Activated naive CD8-positive, alpha-beta T cell treated with anti-CD3 and anti-CD28 coated beads, Interleukin-2, amount 50 U/mL, for 24 hours (primary cell): ENCODE measurements around the gene THBS2.

ENCODE experiments used
- ATAC-seq: fragments of 150-1000 bp; cut with Tn5 transposase; one replicate; pipeline ENCODE4 v1.10.0; 2021
- DNase-seq: peaks from one replicate; pipeline ENCODE4 v3.0.0; 2021
- H3K27ac Mint-ChIP-seq: one replicate; pipeline ENCODE4 v1.8.0; 2021; ENCODE audit warnings: mild to moderate bottlenecking, mixed read lengths
- H3K27me3 Mint-ChIP-seq: one replicate; pipeline ENCODE4 v1.8.0; 2021; ENCODE audit warnings: mixed read lengths
- H3K36me3 Mint-ChIP-seq: one replicate; pipeline ENCODE4 v1.8.0; 2021; ENCODE audit warnings: low read depth, mixed read lengths
- H3K4me1 Mint-ChIP-seq: one replicate; pipeline ENCODE4 v1.8.0; 2021; ENCODE audit warnings: mixed read lengths
- H3K4me3 Mint-ChIP-seq: one replicate; pipeline ENCODE4 v1.8.0; 2021; ENCODE audit warnings: mild to moderate bottlenecking, moderate library complexity, mixed read lengths
- H3K9me3 Mint-ChIP-seq: one replicate; pipeline ENCODE4 v1.8.0; 2021; ENCODE audit warnings: mixed read lengths

Gene THBS2

DNA sequence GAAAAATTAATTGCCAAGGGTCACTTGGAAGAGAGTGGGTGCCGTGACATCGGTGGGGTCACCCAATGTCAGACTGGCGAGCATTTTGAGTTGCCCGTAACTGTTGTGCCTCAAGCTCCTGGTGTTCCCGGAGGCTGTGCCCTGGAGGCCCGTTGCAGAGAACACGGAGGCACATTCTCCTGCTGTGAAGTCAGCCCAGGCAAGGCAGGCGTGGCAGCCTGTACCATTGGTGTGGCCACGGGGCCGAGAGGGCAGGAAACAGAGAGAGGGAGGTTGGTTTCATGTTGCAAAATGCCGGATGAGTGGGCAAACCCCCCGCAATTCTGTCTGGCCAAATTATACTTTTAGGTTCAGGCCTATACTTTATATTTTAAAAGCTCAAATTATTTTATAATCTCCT, 81.2 kb downstream of the THBS2 start:
- no peak overlapping the region for H3K4me3 Mint-ChIP-seq
- no peaks in the 10 kb centered on the region for H3K27me3 Mint-ChIP-seq
- no peaks in the 10 kb centered on the region for H3K9me3 Mint-ChIP-seq
- no peak overlapping the region for H3K27ac Mint-ChIP-seq
- H3K36me3 Mint-ChIP-seq = no peaks in the 10 kb centered on the region
- no peaks in the 10 kb centered on the region for H3K4me1 Mint-ChIP-seq
- DNase-seq (no peak), ATAC-seq (no peak)

DNA sequence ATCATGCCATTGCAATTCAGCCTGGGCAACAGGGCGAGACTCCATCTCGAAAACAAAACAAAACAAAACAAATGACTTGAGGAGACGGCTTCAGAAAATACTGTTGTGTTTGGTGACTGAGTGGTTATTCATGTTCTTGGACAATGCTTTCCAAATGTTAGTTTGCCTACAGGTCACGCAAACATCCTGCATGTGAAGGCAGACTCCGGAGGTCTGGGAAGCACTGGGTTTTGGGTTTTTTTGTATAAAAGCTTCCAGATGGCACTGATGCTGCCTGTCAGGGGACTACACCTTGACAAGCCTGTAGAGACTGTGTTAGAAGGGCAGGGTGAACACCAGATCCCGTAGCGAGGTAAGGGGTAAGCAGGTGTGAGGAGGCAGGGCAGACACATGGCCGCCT, 81.7 kb downstream of the THBS2 start:
- Mint-ChIP-seq H3K27ac (no peak overlapping the region), H3K9me3 (no peaks in the 10 kb centered on the region), H3K4me1 (no peaks in the 10 kb centered on the region), H3K36me3 (no peaks in the 10 kb centered on the region), H3K27me3 (no peaks in the 10 kb centered on the region), H3K4me3 (no peak overlapping the region)
- DNase-seq = no peak
- ATAC-seq = no peak

DNA sequence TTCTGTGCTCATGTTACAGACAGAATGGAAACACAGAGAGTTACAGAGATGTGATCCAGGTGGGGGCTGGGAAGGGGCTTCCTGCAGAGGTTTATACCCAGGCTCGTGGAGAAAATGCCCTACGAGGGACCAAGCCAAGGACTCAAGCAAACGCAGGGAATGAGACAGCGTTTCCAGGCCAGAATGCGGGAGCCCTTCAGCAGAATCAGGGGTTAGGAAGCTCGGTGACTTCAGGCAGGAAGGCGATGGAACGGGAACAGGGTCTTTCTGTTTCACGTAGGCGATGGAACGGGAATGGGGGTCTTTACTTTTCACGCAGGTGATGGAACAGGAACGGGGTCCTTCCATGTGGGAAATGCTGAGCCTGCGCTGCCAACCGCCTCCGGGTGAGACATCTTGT, 82.6 kb downstream of the THBS2 start:
- H3K9me3 Mint-ChIP-seq = no peaks in the 10 kb centered on the region
- no peak for ATAC-seq
- H3K4me1 Mint-ChIP-seq = no peaks in the 10 kb centered on the region
- no peak for DNase-seq
- no peaks in the 10 kb centered on the region for H3K36me3 Mint-ChIP-seq
- H3K27ac Mint-ChIP-seq = no peak overlapping the region
- no peaks in the 10 kb centered on the region for H3K27me3 Mint-ChIP-seq
- no peak overlapping the region for H3K4me3 Mint-ChIP-seq

DNA sequence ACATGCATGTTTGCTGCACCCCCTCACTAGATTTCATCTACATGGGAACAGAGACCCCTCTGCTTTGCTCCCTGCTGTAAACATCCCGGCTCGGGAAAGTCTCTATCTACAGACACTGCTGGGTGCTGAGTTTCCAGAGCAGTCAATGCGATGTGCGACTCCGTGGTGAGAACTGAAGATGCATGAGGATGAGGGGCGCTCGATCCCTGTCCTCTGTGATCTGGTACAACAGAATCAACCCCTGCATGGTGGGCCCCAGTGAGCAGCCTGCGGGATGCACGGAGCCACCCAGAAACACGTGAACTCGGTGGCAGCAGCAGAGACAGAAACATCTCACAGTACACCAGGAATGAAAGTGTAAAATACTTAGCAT, 83.1 kb downstream of the THBS2 start:
- no peak for DNase-seq
- no peaks in the 10 kb centered on the region for H3K4me1 Mint-ChIP-seq
- no peak overlapping the region for H3K27ac Mint-ChIP-seq
- H3K4me3 Mint-ChIP-seq = no peak overlapping the region
- no peaks in the 10 kb centered on the region for H3K36me3 Mint-ChIP-seq
- ATAC-seq = no peak
- H3K27me3 Mint-ChIP-seq = no peaks in the 10 kb centered on the region
- H3K9me3 Mint-ChIP-seq = no peaks in the 10 kb centered on the region

DNA sequence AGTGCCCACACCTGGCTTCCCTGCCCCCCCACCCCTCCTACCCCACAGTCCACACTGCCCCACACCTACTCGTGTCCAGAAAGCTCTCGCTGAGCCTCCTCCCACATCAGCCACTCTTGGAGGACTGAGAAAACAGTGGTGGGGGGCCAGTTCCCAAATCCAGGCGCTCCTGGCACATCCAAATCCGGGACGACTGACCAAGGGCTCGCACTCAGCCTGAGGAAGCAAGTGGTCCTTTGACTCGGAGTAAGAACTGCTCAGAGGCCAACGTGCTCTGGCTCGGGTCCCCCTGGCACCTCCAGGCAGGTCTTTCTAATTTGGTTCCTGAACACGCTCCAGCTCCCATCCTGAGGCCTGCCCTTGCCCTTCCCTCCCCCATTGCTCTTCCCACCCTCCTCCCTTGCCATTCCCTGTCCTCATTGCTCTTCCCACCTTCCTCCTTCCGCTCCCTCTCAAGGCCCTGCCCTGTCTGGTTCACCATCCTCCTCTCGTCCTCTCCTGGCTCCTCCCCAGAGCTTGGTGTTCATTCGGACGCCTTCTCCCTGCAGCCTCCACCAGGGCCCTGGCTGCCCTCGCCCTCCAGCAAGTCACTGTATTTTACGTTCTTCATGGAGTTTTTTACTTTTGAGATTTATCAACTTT, 83.6 kb downstream of the THBS2 start:
- H3K36me3 Mint-ChIP-seq = no peaks in the 10 kb centered on the region
- no peak overlapping the region for H3K27ac Mint-ChIP-seq
- no peaks in the 10 kb centered on the region for H3K27me3 Mint-ChIP-seq
- ATAC-seq = no peak
- no peaks in the 10 kb centered on the region for H3K9me3 Mint-ChIP-seq
- no peaks in the 10 kb centered on the region for H3K4me1 Mint-ChIP-seq
- no peak for DNase-seq
- H3K4me3 Mint-ChIP-seq = no peak overlapping the region

DNA sequence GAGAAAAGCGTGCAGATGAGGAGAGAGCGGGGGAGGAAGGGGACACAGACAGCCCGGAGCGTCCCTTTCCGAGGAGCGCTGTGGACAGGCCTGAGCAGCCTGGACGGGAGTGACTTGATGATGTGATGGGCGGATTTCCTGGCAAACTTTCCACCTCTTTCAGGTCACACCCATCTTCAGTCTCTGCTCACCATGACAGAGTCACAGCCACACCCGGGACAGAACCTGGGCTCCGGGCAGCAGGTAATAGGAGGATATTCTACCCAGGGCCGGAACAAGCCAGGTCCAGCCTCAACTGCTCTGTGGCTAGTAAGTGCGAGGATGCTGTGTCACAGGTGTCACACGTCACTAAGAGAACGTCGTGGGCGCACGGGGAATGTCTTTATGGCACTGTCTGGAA, 84.3 kb downstream of the THBS2 start:
- no peak overlapping the region for H3K4me3 Mint-ChIP-seq
- DNase-seq (no peak), ATAC-seq (no peak)
- no peak overlapping the region for H3K27ac Mint-ChIP-seq
- H3K36me3 Mint-ChIP-seq = no peaks in the 10 kb centered on the region
- no peaks in the 10 kb centered on the region for H3K9me3 Mint-ChIP-seq
- no peaks in the 10 kb centered on the region for H3K4me1 Mint-ChIP-seq
- H3K27me3 Mint-ChIP-seq = no peaks in the 10 kb centered on the region

DNA sequence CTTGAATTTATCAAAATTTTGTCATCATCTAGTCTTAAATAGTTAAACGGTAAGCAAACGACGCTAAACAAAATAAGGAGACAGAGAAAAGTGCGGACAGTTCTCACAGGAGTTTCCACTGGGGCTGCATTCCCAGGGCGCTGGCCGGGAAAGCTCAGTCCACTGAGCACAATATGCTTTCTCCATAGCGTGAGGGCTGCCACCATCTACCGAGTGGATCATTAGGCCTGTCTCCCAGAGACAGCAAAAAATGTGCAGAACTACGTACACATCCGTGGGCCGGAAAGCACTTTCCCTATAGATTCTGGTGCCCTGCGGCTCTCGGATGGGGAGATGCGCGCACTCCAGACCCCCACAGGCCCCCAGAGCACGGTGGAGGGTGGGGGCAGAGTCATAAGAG, 84.9 kb downstream of the THBS2 start:
- DNase-seq = no peak
- no peaks in the 10 kb centered on the region for H3K36me3 Mint-ChIP-seq
- H3K27ac Mint-ChIP-seq = no peak overlapping the region
- no peak overlapping the region for H3K4me3 Mint-ChIP-seq
- no peaks in the 10 kb centered on the region for H3K4me1 Mint-ChIP-seq
- no peak for ATAC-seq
- no peaks in the 10 kb centered on the region for H3K9me3 Mint-ChIP-seq
- no peaks in the 10 kb centered on the region for H3K27me3 Mint-ChIP-seq

DNA sequence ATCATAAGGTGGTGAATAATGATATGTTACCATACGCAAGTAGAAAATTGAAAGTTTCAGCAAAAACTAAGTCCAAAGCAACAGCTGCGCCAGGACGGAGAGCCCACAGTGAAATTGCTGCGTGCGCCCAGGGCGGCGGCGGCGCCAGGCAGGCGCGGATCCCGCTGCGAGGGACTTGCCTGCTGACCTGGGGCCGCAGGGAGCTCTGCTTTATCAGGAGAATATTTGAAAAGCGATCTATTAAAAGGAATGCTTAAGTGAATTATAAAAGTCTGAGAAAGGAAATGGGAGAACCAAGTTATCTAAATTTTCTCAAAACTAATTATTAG, 85.4 kb downstream of the THBS2 start:
- DNase-seq (no peak), ATAC-seq (no peak)
- H3K9me3 Mint-ChIP-seq = no peaks in the 10 kb centered on the region
- peaks cover 1% of the 10 kb centered on the region for H3K4me1 Mint-ChIP-seq
- H3K27me3 Mint-ChIP-seq = no peaks in the 10 kb centered on the region
- no peak overlapping the region for H3K27ac Mint-ChIP-seq
- H3K36me3 Mint-ChIP-seq = no peaks in the 10 kb centered on the region
- no peak overlapping the region for H3K4me3 Mint-ChIP-seq

DNA sequence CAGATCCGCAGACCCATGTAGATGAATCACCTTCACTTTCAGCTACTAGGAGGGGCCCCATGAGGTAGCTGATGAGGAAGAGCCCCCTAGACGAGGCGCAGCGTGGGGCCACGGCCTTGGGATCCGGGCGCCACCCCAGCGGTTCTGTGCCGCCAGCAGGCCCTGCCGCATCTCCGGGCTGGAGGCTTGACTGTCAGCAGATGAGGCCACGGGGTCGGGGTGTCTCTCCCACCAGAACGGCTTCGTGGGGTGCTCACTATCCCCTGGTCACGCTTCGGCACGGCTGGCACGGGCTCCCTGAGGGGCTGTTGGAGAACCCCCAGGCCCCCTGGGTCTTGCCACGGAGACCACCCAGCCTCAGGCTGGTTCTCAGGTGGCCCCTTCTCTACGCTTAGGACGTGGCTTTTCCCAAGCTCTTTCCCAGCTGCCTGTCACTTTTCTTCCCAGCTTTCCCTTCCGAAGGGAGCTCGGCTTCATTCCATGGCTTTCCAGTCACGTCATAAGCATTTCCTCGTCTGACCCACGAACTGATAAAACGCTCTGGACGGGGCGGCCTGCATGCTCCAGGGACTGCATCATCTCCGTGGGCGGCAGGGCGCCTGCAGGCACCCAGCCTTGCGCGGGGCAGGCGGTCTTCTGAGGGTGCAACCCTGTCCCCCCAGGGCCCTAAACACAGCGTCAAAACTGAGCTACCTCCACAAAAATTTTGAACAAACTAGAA, 85.9 kb downstream of the THBS2 start:
- no peaks in the 10 kb centered on the region for H3K9me3 Mint-ChIP-seq
- no peak for DNase-seq
- H3K27ac Mint-ChIP-seq = no peak overlapping the region
- H3K4me3 Mint-ChIP-seq = no peak overlapping the region
- H3K36me3 Mint-ChIP-seq = no peaks in the 10 kb centered on the region
- H3K4me1 Mint-ChIP-seq = peaks cover 7% of the 10 kb centered on the region
- peaks cover 2% of the 10 kb centered on the region for H3K27me3 Mint-ChIP-seq
- no peak for ATAC-seq

DNA sequence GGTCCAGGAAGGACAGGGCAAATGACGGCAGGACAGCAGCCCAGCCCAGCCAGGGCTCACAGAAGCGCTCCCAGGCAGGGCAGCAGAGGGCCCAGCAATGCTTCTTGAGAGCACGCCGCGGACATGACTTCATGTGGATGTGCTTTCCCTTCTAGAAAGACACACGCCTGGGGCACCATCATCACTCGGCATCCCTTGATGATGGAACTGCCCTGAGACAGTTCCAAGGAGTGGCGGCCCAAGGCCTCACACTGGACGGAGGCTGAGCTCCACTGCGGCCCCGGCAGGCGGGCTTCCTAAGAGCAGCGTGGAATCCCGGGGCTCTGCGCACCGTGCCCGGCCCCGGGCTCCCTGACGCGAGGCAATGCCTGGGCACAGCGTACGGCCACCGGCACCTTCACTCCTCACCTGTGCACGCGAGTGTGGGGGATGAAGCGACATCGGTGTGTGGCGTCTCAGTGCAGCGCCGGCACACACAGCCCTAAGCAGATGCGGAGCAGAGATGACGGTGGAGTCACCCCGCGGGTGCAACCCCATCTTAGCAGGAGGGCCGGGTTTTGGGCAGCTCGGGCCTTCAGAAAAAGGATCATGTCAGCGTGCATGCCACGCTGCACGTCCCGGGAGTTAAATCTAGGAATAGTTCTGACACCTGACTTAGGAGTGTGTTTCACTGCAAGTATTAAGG, 86.6 kb downstream of the THBS2 start:
- Mint-ChIP-seq H3K36me3 (no peaks in the 10 kb centered on the region), H3K4me1 (peaks cover 7% of the 10 kb centered on the region), H3K27ac (no peak overlapping the region), H3K9me3 (no peaks in the 10 kb centered on the region), H3K4me3 (no peak overlapping the region), H3K27me3 (peaks cover 9% of the 10 kb centered on the region)
- DNase-seq (no peak), ATAC-seq (no peak)
